H1 (cell line): ENCODE results near the gene KANTR. TPM values are rescaled to one million over a fixed set of nuclear protein-coding genes. Genes with fewer than 3 reads are reported as not detected.

Source experiments
- CTCF ChIA-PET: fragments of 300-600 bp; sonication (Branson Sonifier 250); formaldehyde crosslinking; loops from one replicate; lab custom pipeline; 2021; ENCODE audit not compliant: partially characterized antibody; lab: Charles Lee
- POLR2A ChIA-PET: fragments of 300-600 bp; sonication (Branson Sonifier 250); formaldehyde crosslinking; loops from one replicate; lab custom pipeline; 2021; ENCODE audit warnings: inconsistent platforms; ENCODE audit not compliant: partially characterized antibody; lab: Charles Lee
- DNase-seq, 2 experiments: peaks; one replicate each; pipeline versions ENCODE4 v3.0.0 to v3.0.0-alpha.2; 2010 to 2022; ENCODE audit warnings: low spot score in 2 of 2, low read depth in 1 of 2, mixed read lengths in 1 of 2
- FAIRE-seq: peaks from 2 replicates; lab custom pipeline; 2011; peaks lifted over from hg19 to GRCh38; lab: Jason Lieb, UNC
- H2AFZ ChIP-seq: 2 replicates; pipeline ENCODE4 v1.8.1; 2012; ENCODE audit warnings: low read length, inconsistent platforms
- H2AK5ac ChIP-seq: 2 replicates; pipeline ENCODE4 v1.6.1; 2013; ENCODE audit warnings: low read depth, low read length
- H2BK120ac ChIP-seq: replicated peaks from 2 replicates; pipeline ENCODE3; 2013; ENCODE audit warnings: low read depth, low read length, inconsistent platforms
- H2BK12ac ChIP-seq: 2 replicates; pipeline ENCODE4 v1.6.1; 2013; ENCODE audit warnings: low read depth, low read length
- H2BK15ac ChIP-seq: 2 replicates; pipeline ENCODE4 v1.6.1; 2013; ENCODE audit warnings: low read length
- H2BK20ac ChIP-seq: 2 replicates; pipeline ENCODE4 v1.6.1; 2013; ENCODE audit warnings: low read length
- H2BK5ac ChIP-seq: 2 replicates; pipeline ENCODE4 v1.6.1; 2013; ENCODE audit warnings: low read depth, low read length
- H3K14ac ChIP-seq: 2 replicates; pipeline ENCODE4 v1.6.1; 2013; ENCODE audit warnings: inconsistent platforms; ENCODE audit not compliant: insufficient read length
- H3K18ac ChIP-seq: 2 replicates; pipeline ENCODE4 v1.6.1; 2013; ENCODE audit warnings: low read length; ENCODE audit errors: extremely low read depth
- H3K23ac ChIP-seq: 2 replicates; pipeline ENCODE4 v1.6.1; 2013; ENCODE audit warnings: inconsistent platforms; ENCODE audit not compliant: insufficient read length
- H3K23me2 ChIP-seq: 2 replicates; pipeline ENCODE4 v1.6.1; 2013; ENCODE audit warnings: low read depth, low read length
- H3K27ac ChIP-seq: 2 replicates; pipeline ENCODE4 v1.6.1; 2011; ENCODE audit warnings: low read depth, low read length, inconsistent platforms
- H3K27me3 ChIP-seq, 4 experiments: replicated peaks in 1 of 4; 1 replicate in 1 of 4; 2 replicates in 3 of 4; pipeline versions ENCODE4 v1.6.1 to v1.8.1; 2011 to 2013; ENCODE audit warnings: low read length in 3 of 4, mild to moderate bottlenecking in 3 of 4, inconsistent platforms in 2 of 4, mixed read lengths in 2 of 4, moderate library complexity in 1 of 4; ENCODE audit not compliant: control insufficient read depth in 3 of 4, insufficient read depth in 3 of 4; ENCODE audit errors: extremely low read depth in 1 of 4
- H3K36me3 ChIP-seq, 4 experiments: 2 replicates each; pipeline versions ENCODE4 v1.6.1 to v1.8.1; 2011 to 2013; ENCODE audit warnings: mild to moderate bottlenecking in 4 of 4, low read length in 3 of 4, moderate library complexity in 2 of 4, control low read depth in 1 of 4, inconsistent platforms in 1 of 4; ENCODE audit not compliant: insufficient read depth in 4 of 4, control insufficient read depth in 2 of 4
- H3K4ac ChIP-seq: replicated peaks from 2 replicates; pipeline ENCODE3; 2013; ENCODE audit warnings: low read length, low read depth, mixed read lengths, inconsistent platforms; ENCODE audit not compliant: insufficient read length
- H3K4me1 ChIP-seq, 4 experiments: replicated peaks in 1 of 4; 1 replicate in 1 of 4; 2 replicates in 3 of 4; pipeline versions ENCODE4 v1.6.1 to v1.8.1; 2011 to 2013; ENCODE audit warnings: low read length in 3 of 4, inconsistent platforms in 2 of 4, mixed read lengths in 1 of 4; ENCODE audit not compliant: insufficient read depth in 4 of 4, control insufficient read depth in 3 of 4
- H3K4me2 ChIP-seq, 2 experiments: 2 replicates each; pipeline versions ENCODE4 v1.6.1 to v1.8.1; 2011 to 2013; ENCODE audit warnings: low read depth in 2 of 2, low read length in 2 of 2, control low read depth in 1 of 2, inconsistent platforms in 1 of 2, mild to moderate bottlenecking in 1 of 2; ENCODE audit not compliant: insufficient read depth in 1 of 2
- H3K4me3 ChIP-seq, 4 experiments: fragments of 200-600, 300-600 bp in 1 of 4; sonication (generic), shearing (Covaris generic), sonication (Bioruptor Twin) in 1 of 4; 2 replicates each; pipeline versions ENCODE4 v1.5.1 to v1.8.1; 2011 to 2016; ENCODE audit warnings: low read length in 4 of 4, low read depth in 3 of 4, control low read depth in 2 of 4, inconsistent platforms in 2 of 4, mild to moderate bottlenecking in 2 of 4, mixed read lengths in 1 of 4, moderate library complexity in 1 of 4; ENCODE audit not compliant: insufficient read depth in 2 of 4; ENCODE audit errors: extremely low read depth in 1 of 4
- H3K56ac ChIP-seq: replicated peaks from 2 replicates; pipeline ENCODE3; 2013; ENCODE audit warnings: low read depth, mild to moderate bottlenecking, mixed read lengths, low read length, inconsistent platforms; ENCODE audit not compliant: insufficient read length
- H3K79me1 ChIP-seq: 2 replicates; pipeline ENCODE4 v1.6.1; 2013; ENCODE audit warnings: low read depth, low read length, control low read depth
- H3K79me2 ChIP-seq, 2 experiments: 2 replicates each; pipeline versions ENCODE4 v1.6.1 to v1.8.1; 2012 to 2013; ENCODE audit warnings: low read length in 2 of 2, mild to moderate bottlenecking in 2 of 2, inconsistent platforms in 1 of 2; ENCODE audit not compliant: insufficient read depth in 2 of 2, control insufficient read depth in 1 of 2
- H3K9ac ChIP-seq, 4 experiments: replicated peaks in 1 of 4; 1 replicate in 1 of 4; 2 replicates in 3 of 4; pipeline versions ENCODE4 v1.6.1 to v1.8.1; 2011 to 2013; ENCODE audit warnings: low read depth in 3 of 4, low read length in 3 of 4, control low read depth in 2 of 4, mild to moderate bottlenecking in 2 of 4, moderate library complexity in 2 of 4, inconsistent platforms in 1 of 4; ENCODE audit errors: extremely low read depth in 1 of 4
- H3K9me3 ChIP-seq, 2 experiments: 2 replicates each; pipeline versions ENCODE4 v1.6.1 to v1.8.1; 2012 to 2013; ENCODE audit warnings: mild to moderate bottlenecking in 2 of 2, moderate library complexity in 2 of 2, control low read depth in 1 of 2, inconsistent platforms in 1 of 2, low read depth in 1 of 2, low read length in 1 of 2, mixed read lengths in 1 of 2; ENCODE audit not compliant: insufficient read depth in 2 of 2
- H4K20me1 ChIP-seq, 2 experiments: replicated peaks in 1 of 2; 2 replicates each; pipeline versions ENCODE3 to v1.8.1; 2011 to 2013; ENCODE audit warnings: inconsistent platforms in 2 of 2, low read length in 2 of 2, mild to moderate bottlenecking in 1 of 2; ENCODE audit not compliant: insufficient read depth in 2 of 2, control insufficient read depth in 1 of 2
- H4K5ac ChIP-seq: 2 replicates; pipeline ENCODE4 v1.6.1; 2013; ENCODE audit warnings: low read length, low read depth, mixed read lengths, inconsistent platforms; ENCODE audit not compliant: insufficient read length
- H4K8ac ChIP-seq: 2 replicates; pipeline ENCODE4 v1.8.0; 2013; ENCODE audit warnings: mild to moderate bottlenecking, moderate library complexity, low read length, inconsistent platforms; ENCODE audit not compliant: insufficient read depth; ENCODE audit errors: extremely low read depth
- H4K91ac ChIP-seq: replicated peaks from 2 replicates; pipeline ENCODE3; 2013; ENCODE audit warnings: low read length, mixed read lengths, inconsistent platforms; ENCODE audit not compliant: insufficient read length
- BRCA1 ChIP-seq: IDR thresholded peaks from 2 replicates; pipeline ENCODE4 v1.6.1; 2012; ENCODE audit warnings: low read depth, low read length, improper control_type of control experiment
- CREB1 ChIP-seq: IDR thresholded peaks from 2 replicates; pipeline ENCODE4 v1.6.1; 2012; ENCODE audit warnings: inconsistent platforms
- HDAC6 ChIP-seq: IDR thresholded peaks from one replicate; pipeline ENCODE4 v1.7.1; 2012; ENCODE audit warnings: low read depth, mild to moderate bottlenecking, inconsistent platforms, low read length, moderate library complexity
- KDM4A ChIP-seq: IDR thresholded peaks from one replicate; pipeline ENCODE4 v1.7.1; 2012; ENCODE audit warnings: low read depth, mild to moderate bottlenecking, moderate library complexity, low read length, inconsistent platforms; ENCODE audit not compliant: severe bottlenecking
- PHF8 ChIP-seq: fragments of 200-600 bp; sonication (generic); conservative IDR thresholded peaks from 2 replicates; pipeline ENCODE4 v1.7.1; 2012; ENCODE audit warnings: low read depth, mild to moderate bottlenecking, inconsistent platforms, low read length, moderate library complexity
- SIN3A ChIP-seq, 2 experiments: IDR thresholded peaks in 1 of 2; conservative IDR thresholded peaks in 1 of 2; 2 replicates each; pipeline ENCODE4 v1.6.1; 2011 to 2012; ENCODE audit warnings: low read length in 2 of 2, improper control_type of control experiment in 1 of 2, low read depth in 1 of 2, mild to moderate bottlenecking in 1 of 2
- SIX5 ChIP-seq: IDR thresholded peaks from 2 replicates; pipeline ENCODE4 v1.6.1; 2011; ENCODE audit warnings: mild to moderate bottlenecking, low read depth, low read length
- SP4 ChIP-seq: IDR thresholded peaks from 2 replicates; pipeline ENCODE4 v1.6.1; 2012; ENCODE audit warnings: low read length, inconsistent platforms
- WGBS, 2 experiments: shearing (Covaris generic) in 1 of 2; methylation state at CpG; one replicate each; pipeline versions ENCODE4 v1.1.6 to v1.1.7; 2013 to 2015; ENCODE audit warnings: low lambda C conversion rate in 2 of 2, mixed read lengths in 2 of 2, inconsistent platforms in 1 of 2, low coverage in 1 of 2, missing lambda C conversion rate in 1 of 2; ENCODE audit not compliant: insufficient replicate concordance in 2 of 2, insufficient coverage in 1 of 2, insufficient read length in 1 of 2; ENCODE audit errors: extremely low coverage in 1 of 2, missing lambda C conversion rate in 1 of 2; 5-methylcytosine and 5-hydroxymethylcytosine counted together
- polyA plus RNA-seq, 7 experiments: library from polyadenylated mRNA; depleted of rRNA in 3 of 7; stranded (reverse) in 5 of 7; unstranded in 2 of 7; fragments of >200 nt in 5 of 7; fragments of 200-250 nt in 2 of 7; gene quantifications; 1 replicate in 5 of 7; 2 replicates in 1 of 7; 4 replicates in 1 of 7; pipeline versions ENCODE4 v1.2.1 to v1.2.3, GENCODE V29; 2011 to 2013; ENCODE audit warnings: missing spikeins in 2 of 7, mixed read lengths in 2 of 7
- total RNA-seq: library from RNA; stranded (reverse); fragmentation: NEBNext Ultra II Directional; extraction: Animal tissue kit (Norgen Biotek cat#: 25700); gene quantifications from 2 replicates; pipeline ENCODE4 v1.2.1, GENCODE V29; 2021

Gene KANTR
- total and polyA plus RNA-seq, 2 of the 8 experiments (the other 6 are each of a cell fraction or from before 2014, with no cell fraction given): 7.7 to 9.5 TPM

- Histone ChIP-seq H3K9me3 (no peaks in the 10 kb centered on the region), H3K27ac (no peak overlapping the region), H2AFZ (no peak overlapping the region), H3K18ac (no peak overlapping the region), H2BK120ac (no peak overlapping the region), H3K56ac (no peak overlapping the region), H4K5ac (no peak overlapping the region), H2BK5ac (no peak overlapping the region), H3K4me3 (no peak overlapping the region), H3K27me3 (no peaks in the 10 kb centered on the region), H3K4me1 (no peaks in the 10 kb centered on the region; a peak in 2 of 7 replicates), H3K4me2 (no peak overlapping the region), H2BK12ac (no peak overlapping the region), H3K79me1 (no peaks in the 10 kb centered on the region; the same call in 1 of the 2 replicates), H3K14ac (no peak overlapping the region), H3K23me2 (peaks cover 2% of the 10 kb centered on the region; the same call in 1 of the 2 replicates), H3K9ac (no peak overlapping the region), H3K36me3 (peaks cover 0 to 3% (median 0%) of the 10 kb centered on the region in 4 experiments; a peak in 1 of 8 replicates), H3K4ac (no peak overlapping the region), H4K91ac (no peak overlapping the region), H2BK20ac (no peak overlapping the region), H2AK5ac (no peak overlapping the region), H4K20me1 (peaks cover 0 to 5% of the 10 kb centered on the region in 2 experiments), H4K8ac (no peak overlapping the region), H3K23ac (no peak overlapping the region), H3K79me2 (peaks cover 0 to 9% of the 10 kb centered on the region in 2 experiments; a peak in 2 of 4 replicates), H2BK15ac (no peak overlapping the region)
- CTCF ChIA-PET: interaction anchor here (1.4 kb wide), 1 partner anchor 10 kb away, joined by 5 read pairs; no protein-coding TSS in a partner anchor
- WGBS, 2 experiments: 60% methylated on average over 1 of the region's 1 CpG; no CpG with 5 or more reads in 1 of the 2 experiments
- POLR2A ChIA-PET: interaction anchor here (1.0 to 1.6 kb wide), 2 partner anchors 10 to 148 kb away, joined by 4 read pairs; no protein-coding TSS in a partner anchor
- DNase-seq: no peak
- no peak for FAIRE-seq
- TF ChIP-seq SIX5 (no peak), PHF8 (no peak), SIN3A (conservative IDR thresholded peaks at IDR 0.05 in 1 of 2, IDR thresholded peaks at IDR 0.05 in 1 of 2; ENCODE audit: low read depth in 1 of 2, low read length in 2 of 2) (no peak), HDAC6 (no peak), BRCA1 (no peak), KDM4A (no peak), CREB1 (no peak), SP4 (no peak)
These were observed 15.0 kb upstream of the KANTR start for GRCh38 chrX:53078943-53079342.
